MM.1S (cell line): ENCODE results near the gene PRCC.

Experiments
- DNase-seq: peaks from one replicate; pipeline ENCODE4 v3.0.0-alpha.2; 2015
- H2AFZ ChIP-seq: fragments of 300-600 bp; sonication (generic); 2 replicates; pipeline ENCODE4 v1.6.0; 2016; ENCODE audit warnings: antibody characterized with exemption, low read length
- H3F3A ChIP-seq: fragments of 300-600 bp; sonication (generic); 2 replicates; pipeline ENCODE4 v1.6.1; 2016; ENCODE audit warnings: mild to moderate bottlenecking, antibody characterized with exemption, low read length, moderate library complexity, mixed read lengths; ENCODE audit not compliant: insufficient read depth
- H3K27ac ChIP-seq: fragments of 300-600 bp; sonication (generic); 2 replicates; pipeline ENCODE4 v1.5.1; 2016; ENCODE audit warnings: mild to moderate bottlenecking, low read length
- H3K27me3 ChIP-seq: fragments of 300-600 bp; sonication (generic); replicated peaks from 2 replicates; pipeline ENCODE4 v1.6.0; 2016; ENCODE audit warnings: low read length; ENCODE audit not compliant: insufficient read depth
- H3K36me3 ChIP-seq: fragments of 300-600 bp; sonication (generic); replicated peaks from 2 replicates; pipeline ENCODE4 v1.6.1; 2016; ENCODE audit warnings: mild to moderate bottlenecking, low read length, mixed read lengths; ENCODE audit not compliant: insufficient read depth
- H3K4me1 ChIP-seq: fragments of 300-600 bp; sonication (generic); 2 replicates; pipeline ENCODE4 v1.6.1; 2016; ENCODE audit warnings: low read length, mixed read lengths
- H3K4me2 ChIP-seq: fragments of 300-600 bp; sonication (generic); 2 replicates; pipeline ENCODE4 v1.6.0; 2016; ENCODE audit warnings: low read depth, low read length
- H3K4me3 ChIP-seq: fragments of 300-600 bp; sonication (generic); 2 replicates; pipeline ENCODE4 v1.5.1; 2016; ENCODE audit warnings: low read length, mixed read lengths
- H3K79me2 ChIP-seq: fragments of 300-600 bp; sonication (generic); 2 replicates; pipeline ENCODE4 v1.6.1; 2016; ENCODE audit warnings: mixed run types, low read length, mixed read lengths
- H3K9ac ChIP-seq: fragments of 300-600 bp; sonication (generic); 2 replicates; pipeline ENCODE4 v1.6.1; 2016; ENCODE audit warnings: low read length, mixed read lengths
- H3K9me2 ChIP-seq: fragments of 300-600 bp; sonication (generic); replicated peaks from 2 replicates; pipeline ENCODE4 v1.6.1; 2016; ENCODE audit warnings: mild to moderate bottlenecking, low read length, mixed read lengths; ENCODE audit not compliant: insufficient read depth
- H3K9me3 ChIP-seq: fragments of 300-600 bp; sonication (generic); replicated peaks from 2 replicates; pipeline ENCODE4 v1.6.1; 2016; ENCODE audit warnings: mild to moderate bottlenecking, low read length, mixed read lengths; ENCODE audit not compliant: insufficient read depth
- H4K20me1 ChIP-seq: fragments of 300-600 bp; sonication (generic); 2 replicates; pipeline ENCODE4 v1.6.1; 2016; ENCODE audit warnings: mild to moderate bottlenecking, low read length, moderate library complexity, mixed read lengths; ENCODE audit not compliant: insufficient read depth
- EZH2 ChIP-seq: fragments of 300-600 bp; sonication (generic); optimal IDR thresholded peaks from 2 replicates; pipeline ENCODE3; 2017; ENCODE audit warnings: low read depth, mild to moderate bottlenecking, antibody characterized with exemption, low read length, mixed read lengths
- EZH2phosphoT487 ChIP-seq: fragments of 300-600 bp; sonication (generic); IDR thresholded peaks from 2 replicates; pipeline ENCODE4 v1.6.1; 2018; ENCODE audit warnings: antibody characterized with exemption, low read length
- TF ChIP-seq, protein P1 (sequence below): fragments of 300-600 bp; sonication (generic); IDR thresholded peaks from 2 replicates; pipeline ENCODE4 v1.5.1; 2016; ENCODE audit warnings: antibody characterized with exemption, low read length, mixed read lengths

PRCC gene

DNA sequence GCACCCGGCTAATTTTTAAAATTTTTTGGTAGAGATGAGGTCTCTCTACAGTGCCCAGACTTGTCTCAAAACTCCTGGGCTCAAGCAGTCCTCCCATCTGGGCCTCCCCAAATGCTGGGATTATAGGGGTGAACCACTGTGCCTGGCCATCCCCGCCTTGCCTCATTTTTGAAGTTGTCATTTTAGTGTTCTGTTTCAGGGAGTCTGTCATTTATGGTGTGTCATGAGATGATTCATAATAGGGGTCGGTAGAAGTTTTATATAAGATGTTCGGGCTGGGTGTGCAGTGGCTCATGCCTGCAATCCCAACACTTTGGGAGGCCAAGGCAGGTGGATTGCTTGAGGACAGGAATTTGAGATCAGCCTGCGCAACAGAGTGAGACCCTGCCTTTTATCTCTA, 8.5 kb downstream of the PRCC start:
- TF ChIP-seq, protein P1, sequence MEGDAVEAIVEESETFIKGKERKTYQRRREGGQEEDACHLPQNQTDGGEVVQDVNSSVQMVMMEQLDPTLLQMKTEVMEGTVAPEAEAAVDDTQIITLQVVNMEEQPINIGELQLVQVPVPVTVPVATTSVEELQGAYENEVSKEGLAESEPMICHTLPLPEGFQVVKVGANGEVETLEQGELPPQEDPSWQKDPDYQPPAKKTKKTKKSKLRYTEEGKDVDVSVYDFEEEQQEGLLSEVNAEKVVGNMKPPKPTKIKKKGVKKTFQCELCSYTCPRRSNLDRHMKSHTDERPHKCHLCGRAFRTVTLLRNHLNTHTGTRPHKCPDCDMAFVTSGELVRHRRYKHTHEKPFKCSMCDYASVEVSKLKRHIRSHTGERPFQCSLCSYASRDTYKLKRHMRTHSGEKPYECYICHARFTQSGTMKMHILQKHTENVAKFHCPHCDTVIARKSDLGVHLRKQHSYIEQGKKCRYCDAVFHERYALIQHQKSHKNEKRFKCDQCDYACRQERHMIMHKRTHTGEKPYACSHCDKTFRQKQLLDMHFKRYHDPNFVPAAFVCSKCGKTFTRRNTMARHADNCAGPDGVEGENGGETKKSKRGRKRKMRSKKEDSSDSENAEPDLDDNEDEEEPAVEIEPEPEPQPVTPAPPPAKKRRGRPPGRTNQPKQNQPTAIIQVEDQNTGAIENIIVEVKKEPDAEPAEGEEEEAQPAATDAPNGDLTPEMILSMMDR = no peak
- TF ChIP-seq EZH2 (no peak), EZH2phosphoT487 (no peak)
- H3K9me2 ChIP-seq = no peaks in the 10 kb centered on the region
- H3F3A ChIP-seq = peaks cover 7% of the 10 kb centered on the region; the same call in 1 of the 2 replicates
- H2AFZ ChIP-seq = no peak overlapping the region
- H3K9ac ChIP-seq = no peak overlapping the region
- H3K27me3 ChIP-seq = no peaks in the 10 kb centered on the region
- no peak overlapping the region for H3K4me2 ChIP-seq
- no peak for DNase-seq
- H3K79me2 ChIP-seq = peaks cover 90% of the 10 kb centered on the region
- no peaks in the 10 kb centered on the region for H3K36me3 ChIP-seq
- no peaks in the 10 kb centered on the region for H3K9me3 ChIP-seq
- no peak overlapping the region for H3K27ac ChIP-seq
- H3K4me3 ChIP-seq = no peak overlapping the region
- peaks cover 30% of the 10 kb centered on the region; the same call in 1 of the 2 replicates for H4K20me1 ChIP-seq
- no peaks in the 10 kb centered on the region for H3K4me1 ChIP-seq

DNA sequence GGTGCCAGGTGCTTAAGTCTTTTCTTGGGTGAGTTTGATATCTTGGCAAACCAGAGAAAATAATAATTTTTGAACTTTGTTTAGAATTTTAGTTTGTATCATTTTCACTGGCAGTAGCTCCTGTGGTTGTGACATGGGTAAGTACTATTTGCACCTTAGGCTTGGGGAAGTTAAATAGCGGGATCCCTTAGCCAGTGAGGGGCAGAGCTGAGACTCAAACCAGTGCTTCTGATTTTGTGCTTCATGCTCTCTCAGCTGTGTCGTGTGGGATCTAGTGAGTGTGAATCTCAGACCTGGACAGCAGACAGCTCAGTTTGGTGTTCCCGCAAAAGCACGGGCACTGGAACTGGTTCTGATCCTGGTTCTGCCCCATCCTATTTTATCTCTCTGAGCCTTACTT, 9.6 kb downstream of the PRCC start:
- H3K27me3 ChIP-seq = no peaks in the 10 kb centered on the region
- H3F3A ChIP-seq = peaks cover 7% of the 10 kb centered on the region; the same call in 1 of the 2 replicates
- H3K4me1 ChIP-seq = no peaks in the 10 kb centered on the region
- H3K9me3 ChIP-seq = no peaks in the 10 kb centered on the region
- H3K27ac ChIP-seq = no peak overlapping the region
- no peak overlapping the region for H2AFZ ChIP-seq
- peaks cover 91% of the 10 kb centered on the region for H3K79me2 ChIP-seq
- no peak overlapping the region for H3K9ac ChIP-seq
- H3K4me2 ChIP-seq = no peak overlapping the region
- peaks cover 30% of the 10 kb centered on the region; the same call in 1 of the 2 replicates for H4K20me1 ChIP-seq
- TF ChIP-seq EZH2 = no peak
- H3K4me3 ChIP-seq = no peak overlapping the region
- DNase-seq = no peak
- H3K9me2 ChIP-seq = no peaks in the 10 kb centered on the region
- no peaks in the 10 kb centered on the region for H3K36me3 ChIP-seq

DNA sequence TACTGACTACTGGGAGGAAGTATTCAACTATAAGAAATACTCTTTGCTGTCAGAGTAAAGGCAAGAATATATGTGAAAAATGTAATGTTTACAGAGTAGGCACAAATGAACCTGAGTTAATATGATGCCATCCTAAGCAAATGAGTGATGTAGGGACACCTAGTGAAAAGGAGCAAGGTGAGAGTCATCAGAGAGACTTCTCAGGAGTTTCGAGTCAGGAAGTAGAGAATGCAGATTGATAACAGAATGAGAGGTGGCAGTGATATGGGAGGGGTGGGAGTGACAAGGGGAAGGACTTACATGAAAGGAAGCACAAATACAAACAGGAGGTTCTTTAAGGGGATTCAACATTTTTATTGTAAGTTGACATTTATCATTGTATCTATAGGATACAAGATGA, 10.2 kb downstream of the PRCC start:
- Histone ChIP-seq H3K36me3 (no peaks in the 10 kb centered on the region; the same call in 1 of the 2 replicates), H3K9me2 (no peaks in the 10 kb centered on the region), H3K4me3 (no peak overlapping the region), H4K20me1 (peaks cover 29% of the 10 kb centered on the region; the same call in 1 of the 2 replicates), H3K4me2 (no peak overlapping the region), H3K4me1 (no peaks in the 10 kb centered on the region), H3K27ac (no peak overlapping the region), H3K79me2 (peaks cover 91% of the 10 kb centered on the region), H2AFZ (no peak overlapping the region), H3K9ac (no peak overlapping the region), H3F3A (peaks cover 7% of the 10 kb centered on the region; the same call in 1 of the 2 replicates), H3K27me3 (no peaks in the 10 kb centered on the region), H3K9me3 (no peaks in the 10 kb centered on the region)
- no peak for DNase-seq
- TF ChIP-seq EZH2 = no peak
- TF ChIP-seq EZH2phosphoT487 = no peak
- TF ChIP-seq, protein P1 = no peak

DNA sequence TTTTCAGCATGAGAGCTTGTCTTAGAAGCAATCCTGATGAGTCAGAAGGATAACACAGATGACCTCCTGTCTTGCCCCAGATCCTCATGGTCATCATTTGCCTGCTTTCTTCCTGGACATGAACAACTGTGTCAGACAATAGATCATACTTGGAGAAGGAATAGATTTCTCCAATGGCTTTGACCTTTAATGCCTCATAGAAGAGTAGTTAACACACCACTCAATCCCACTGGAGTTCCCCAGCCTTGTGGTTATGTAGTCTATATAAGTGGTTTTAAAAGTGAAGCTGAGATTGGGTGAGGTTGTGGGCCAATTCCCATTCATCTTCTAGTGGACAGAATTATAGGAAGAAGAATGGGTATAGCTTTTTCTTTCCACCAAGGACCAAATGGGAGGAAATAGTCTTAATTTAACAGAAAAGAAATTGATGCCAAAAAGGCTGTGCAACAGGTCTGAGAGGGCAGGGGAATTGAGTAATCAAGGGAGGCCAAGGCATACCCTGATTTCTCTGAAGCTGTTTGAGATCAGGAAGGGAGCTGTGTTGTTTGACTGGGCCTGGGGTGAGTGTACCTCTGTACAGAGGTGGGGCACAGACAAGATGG, 14.4 kb downstream of the PRCC start:
- Histone ChIP-seq H3K9ac (no peak overlapping the region), H3K36me3 (peaks cover 3% of the 10 kb centered on the region; the same call in 1 of the 2 replicates)
- no peak for DNase-seq

More for the DNA sequence above, 14.4 kb downstream of the PRCC start:
- Histone ChIP-seq H3K27ac (no peak overlapping the region), H3K79me2 (peaks cover 69% of the 10 kb centered on the region), H3K9me2 (no peaks in the 10 kb centered on the region), H3K4me2 (no peak overlapping the region), H3K4me1 (no peaks in the 10 kb centered on the region), H2AFZ (no peak overlapping the region), H3K4me3 (no peak overlapping the region), H3K9me3 (no peaks in the 10 kb centered on the region), H3F3A (0 out of 2 replicates have a peak, but pooled peaks cover 5% of the 10 kb centered on the region), H3K27me3 (no peaks in the 10 kb centered on the region), H4K20me1 (peaks cover 11% of the 10 kb centered on the region; the same call in 1 of the 2 replicates)
- TF ChIP-seq EZH2 (no peak), EZH2phosphoT487 (no peak)
- TF ChIP-seq, protein P1 = no peak
